Measurements from ENCODE around the gene IPP. TPM values are rescaled to one million over a fixed set of nuclear protein-coding genes. Genes with fewer than 3 reads are reported as not detected.

The IPP gene
- total RNA-seq, 4 donors from 2014 or later, result 12.8 to 36.4 (median 15.8) TPM

DNA sequence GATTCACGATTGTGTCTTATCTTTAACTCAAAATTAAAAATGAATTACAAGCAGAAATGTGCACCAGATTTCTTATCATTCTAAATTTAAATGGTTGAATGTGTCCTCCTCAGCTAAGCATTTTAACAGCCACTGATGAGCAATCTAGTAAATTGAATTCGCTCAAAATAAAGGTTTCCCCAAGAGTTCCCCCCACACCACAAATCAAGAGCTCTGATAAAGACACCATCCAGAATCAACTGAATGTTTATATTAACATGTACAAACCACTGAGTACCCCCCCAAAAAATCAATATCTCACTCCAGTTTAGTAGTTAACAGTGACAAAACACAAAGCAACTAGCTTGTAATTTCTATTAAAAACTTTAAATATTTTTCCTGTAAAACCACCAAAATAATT is 66.1 kb downstream of the IPP start:
- intact Hi-C loops (cut with DNase I; ENCODE audit: low total_unique reads), result no loop called here
- Histone ChIP-seq H3K27me3 (no peaks in the 10 kb centered on the region), H3K36me3 (no peaks in the 10 kb centered on the region), H3K9me3 (no peaks in the 10 kb centered on the region), H3K4me3 (peak overlapping the region in 3 of 4 donors; percentile 78 to 99 (median 89)), H3K27ac (peak overlapping the region; percentile 25 to 100 (median 97)), H3K4me1 (peaks cover 15 to 72% (median 63%) of the 10 kb centered on the region in 4 donors)
- in situ Hi-C loops (cut with MboI; ENCODE audit: low pct_ligation_motif_present in 1 of 4, low pct_unique_long_range_greater_than_20kb in 1 of 4, low sequenced_read_pairs in 3 of 4), result no loop called here
- DNase-seq, result no peak
- TF ChIP-seq, protein P1, sequence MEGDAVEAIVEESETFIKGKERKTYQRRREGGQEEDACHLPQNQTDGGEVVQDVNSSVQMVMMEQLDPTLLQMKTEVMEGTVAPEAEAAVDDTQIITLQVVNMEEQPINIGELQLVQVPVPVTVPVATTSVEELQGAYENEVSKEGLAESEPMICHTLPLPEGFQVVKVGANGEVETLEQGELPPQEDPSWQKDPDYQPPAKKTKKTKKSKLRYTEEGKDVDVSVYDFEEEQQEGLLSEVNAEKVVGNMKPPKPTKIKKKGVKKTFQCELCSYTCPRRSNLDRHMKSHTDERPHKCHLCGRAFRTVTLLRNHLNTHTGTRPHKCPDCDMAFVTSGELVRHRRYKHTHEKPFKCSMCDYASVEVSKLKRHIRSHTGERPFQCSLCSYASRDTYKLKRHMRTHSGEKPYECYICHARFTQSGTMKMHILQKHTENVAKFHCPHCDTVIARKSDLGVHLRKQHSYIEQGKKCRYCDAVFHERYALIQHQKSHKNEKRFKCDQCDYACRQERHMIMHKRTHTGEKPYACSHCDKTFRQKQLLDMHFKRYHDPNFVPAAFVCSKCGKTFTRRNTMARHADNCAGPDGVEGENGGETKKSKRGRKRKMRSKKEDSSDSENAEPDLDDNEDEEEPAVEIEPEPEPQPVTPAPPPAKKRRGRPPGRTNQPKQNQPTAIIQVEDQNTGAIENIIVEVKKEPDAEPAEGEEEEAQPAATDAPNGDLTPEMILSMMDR (IDR thresholded peaks at IDR 0.05), result no peak
- no peak for TF ChIP-seq EP300 (IDR thresholded peaks at IDR 0.05; ENCODE audit: low read depth)
- no peak for TF ChIP-seq POLR2AphosphoS5 (IDR thresholded peaks at IDR 0.05)
- no peak for TF ChIP-seq POLR2A (IDR thresholded peaks at IDR 0.05)
- WGBS, 2 donors (ENCODE audit: low coverage in 1 of 2), result 19 to 22% methylated on average over 2 of the region's 2 CpGs

DNA sequence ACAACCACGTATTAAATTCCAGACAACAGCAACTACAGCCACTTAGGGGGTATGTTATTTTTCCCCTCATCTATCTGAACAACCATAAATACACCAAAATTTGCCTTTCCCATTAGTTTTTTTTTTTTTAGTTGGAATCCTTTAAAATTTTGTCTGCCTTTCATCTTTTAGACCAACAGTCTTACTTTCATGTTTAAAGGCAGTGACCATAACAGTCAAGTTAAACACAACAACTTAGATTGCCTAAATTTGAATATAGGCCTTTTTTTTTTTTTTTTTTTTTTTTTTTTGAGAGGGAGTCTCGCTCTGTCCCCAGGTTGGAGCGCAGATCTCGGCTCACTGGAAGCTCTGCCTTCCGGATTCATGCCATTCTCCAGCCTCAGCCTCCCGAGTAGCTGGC is 67.5 kb downstream of the IPP start:
- H3K27ac ChIP-seq, result peak overlapping the region in 1 of 4 donors; percentile 32
- H3K4me1 ChIP-seq, result peaks cover 26 to 76% (median 62%) of the 10 kb centered on the region in 4 donors

DNA sequence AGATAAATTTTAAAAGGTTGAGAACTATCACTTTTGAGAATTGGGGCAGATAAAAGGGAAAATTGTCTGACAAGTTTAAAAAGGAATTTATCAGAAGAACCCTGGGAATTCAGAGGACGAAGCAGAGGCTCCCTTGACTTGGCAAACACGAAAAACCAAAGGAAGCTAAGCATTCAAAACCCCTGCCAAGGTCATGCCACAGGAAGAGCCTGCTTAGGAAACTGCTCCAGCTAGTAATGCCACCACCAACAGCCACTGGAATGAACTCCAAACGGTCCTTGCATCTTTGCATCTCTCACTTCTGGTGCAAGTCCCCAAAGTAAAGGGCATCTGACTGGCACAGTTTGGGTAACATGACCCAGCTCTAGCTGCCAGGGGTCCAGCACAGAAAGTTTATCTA is 71.3 kb downstream of the IPP start:
- Histone ChIP-seq H3K27me3 (no peaks in the 10 kb centered on the region), H3K4me1 (peaks cover 36 to 99% (median 78%) of the 10 kb centered on the region in 4 donors), H3K27ac (peak overlapping the region in 2 of 4 donors; percentile 1 to 9), H3K9me3 (no peaks in the 10 kb centered on the region), H3K4me3 (no peak overlapping the region), H3K36me3 (no peaks in the 10 kb centered on the region)
- no peak for TF ChIP-seq POLR2A (IDR thresholded peaks at IDR 0.05)
- no peak for TF ChIP-seq POLR2AphosphoS5 (IDR thresholded peaks at IDR 0.05)
- no peak for TF ChIP-seq EP300 (IDR thresholded peaks at IDR 0.05; ENCODE audit: low read depth)
- TF ChIP-seq, protein P1 (IDR thresholded peaks at IDR 0.05), result no peak
- DNase-seq, result no peak
- WGBS, 2 donors (ENCODE audit: low coverage in 1 of 2), result 0 to 29% methylated on average over 2 to 3 of the region's 3 CpGs
- intact Hi-C loops (cut with DNase I; ENCODE audit: low total_unique reads), result no loop called here
- in situ Hi-C loops (cut with MboI; ENCODE audit: low pct_ligation_motif_present in 1 of 4, low pct_unique_long_range_greater_than_20kb in 1 of 4, low sequenced_read_pairs in 3 of 4), result no loop called here

More for the DNA sequence above, 67.5 kb downstream of the IPP start:
- DNase-seq, result no peak
- in situ Hi-C loops (cut with MboI; ENCODE audit: low pct_ligation_motif_present in 1 of 4, low pct_unique_long_range_greater_than_20kb in 1 of 4, low sequenced_read_pairs in 3 of 4) (no loop called here), intact Hi-C loops (cut with DNase I; ENCODE audit: low total_unique reads) (no loop called here)
- Histone ChIP-seq H3K27me3 (no peaks in the 10 kb centered on the region), H3K4me3 (no peak overlapping the region), H3K9me3 (no peaks in the 10 kb centered on the region), H3K36me3 (no peaks in the 10 kb centered on the region)
- TF ChIP-seq, protein P1 (IDR thresholded peaks at IDR 0.05), result no peak
- TF ChIP-seq POLR2AphosphoS5 (IDR thresholded peaks at IDR 0.05) (no peak), EP300 (IDR thresholded peaks at IDR 0.05; ENCODE audit: low read depth) (no peak), POLR2A (IDR thresholded peaks at IDR 0.05) (no peak)
- WGBS, 2 donors (ENCODE audit: low coverage in 1 of 2), result 64 to 84% methylated on average over 3 to 6 of the region's 6 CpGs

DNA sequence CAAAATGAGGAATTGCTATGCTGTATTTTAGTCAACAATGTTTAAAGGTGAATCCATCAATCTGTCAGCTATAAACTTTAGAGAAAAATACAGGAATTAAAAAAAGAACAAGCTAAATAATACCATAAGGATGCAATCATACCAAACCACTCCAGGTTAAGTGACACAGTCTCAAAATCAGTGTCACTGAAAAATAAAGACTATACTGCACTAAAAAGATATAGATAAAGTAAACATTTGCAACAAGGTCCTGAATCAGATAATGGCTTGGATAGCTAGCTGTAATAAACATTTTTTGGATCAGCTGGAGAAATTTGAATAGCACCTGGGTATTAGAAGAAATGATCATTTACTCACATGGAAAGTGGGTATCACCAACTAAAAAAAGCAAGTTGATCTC is 72.0 kb downstream of the IPP start:
- intact Hi-C loops (cut with DNase I; ENCODE audit: low total_unique reads), result no loop called here
- in situ Hi-C loops (cut with MboI; ENCODE audit: low pct_ligation_motif_present in 1 of 4, low pct_unique_long_range_greater_than_20kb in 1 of 4, low sequenced_read_pairs in 3 of 4), result no loop called here
- Histone ChIP-seq H3K4me3 (no peak overlapping the region), H3K4me1 (peaks cover 36 to 99% (median 80%) of the 10 kb centered on the region in 4 donors), H3K9me3 (no peaks in the 10 kb centered on the region), H3K27ac (no peak overlapping the region), H3K27me3 (no peaks in the 10 kb centered on the region), H3K36me3 (no peaks in the 10 kb centered on the region)
- DNase-seq, result no peak
- TF ChIP-seq EP300 (IDR thresholded peaks at IDR 0.05; ENCODE audit: low read depth), result no peak
- TF ChIP-seq, protein P1 (IDR thresholded peaks at IDR 0.05), result no peak
- TF ChIP-seq POLR2A (IDR thresholded peaks at IDR 0.05), result no peak
- TF ChIP-seq POLR2AphosphoS5 (IDR thresholded peaks at IDR 0.05), result no peak
